ENCODE measurements around the gene RHOU. TPM values are rescaled to one million over a fixed set of nuclear protein-coding genes. Genes with fewer than 3 reads are reported as not detected.

Gene RHOU
- total RNA-seq, 3 donors from 2014 or later = 30.7 to 45.1 (median 39.3) TPM

DNA sequence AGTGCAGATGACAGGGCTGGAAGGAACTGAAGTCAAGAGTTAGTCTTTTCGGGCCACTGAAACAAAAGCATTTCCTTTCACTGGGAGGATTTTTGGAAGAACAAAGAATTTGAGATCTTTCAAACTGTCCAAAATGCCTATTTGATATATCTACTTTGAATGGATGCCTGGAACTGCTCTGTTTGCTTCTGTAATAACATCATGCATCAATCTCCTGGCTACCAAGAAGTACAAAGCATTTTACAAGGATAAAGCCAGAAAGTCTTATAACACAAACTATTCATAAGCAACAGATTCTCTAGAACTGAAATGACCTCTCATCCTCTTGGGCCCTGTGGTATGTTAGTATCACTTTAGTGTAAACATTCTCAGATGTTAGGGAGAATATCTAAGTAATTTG, 18.2 kb upstream of the RHOU start:
- intact Hi-C loops (cut with DNase I, micrococcal nuclease) = no loop called here
- H3K4me1 ChIP-seq (ENCODE audit: low read depth) = no peaks in the 10 kb centered on the region
- no peak overlapping the region for H3K4me3 ChIP-seq
- H3K9me3 ChIP-seq = no peaks in the 10 kb centered on the region
- H3K36me3 ChIP-seq (ENCODE audit: low read depth) = no peaks in the 10 kb centered on the region
- DNase-seq (no peak), ATAC-seq (no peak)
- TF ChIP-seq, protein P1, sequence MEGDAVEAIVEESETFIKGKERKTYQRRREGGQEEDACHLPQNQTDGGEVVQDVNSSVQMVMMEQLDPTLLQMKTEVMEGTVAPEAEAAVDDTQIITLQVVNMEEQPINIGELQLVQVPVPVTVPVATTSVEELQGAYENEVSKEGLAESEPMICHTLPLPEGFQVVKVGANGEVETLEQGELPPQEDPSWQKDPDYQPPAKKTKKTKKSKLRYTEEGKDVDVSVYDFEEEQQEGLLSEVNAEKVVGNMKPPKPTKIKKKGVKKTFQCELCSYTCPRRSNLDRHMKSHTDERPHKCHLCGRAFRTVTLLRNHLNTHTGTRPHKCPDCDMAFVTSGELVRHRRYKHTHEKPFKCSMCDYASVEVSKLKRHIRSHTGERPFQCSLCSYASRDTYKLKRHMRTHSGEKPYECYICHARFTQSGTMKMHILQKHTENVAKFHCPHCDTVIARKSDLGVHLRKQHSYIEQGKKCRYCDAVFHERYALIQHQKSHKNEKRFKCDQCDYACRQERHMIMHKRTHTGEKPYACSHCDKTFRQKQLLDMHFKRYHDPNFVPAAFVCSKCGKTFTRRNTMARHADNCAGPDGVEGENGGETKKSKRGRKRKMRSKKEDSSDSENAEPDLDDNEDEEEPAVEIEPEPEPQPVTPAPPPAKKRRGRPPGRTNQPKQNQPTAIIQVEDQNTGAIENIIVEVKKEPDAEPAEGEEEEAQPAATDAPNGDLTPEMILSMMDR (IDR thresholded peaks at IDR 0.05) = no peak

DNA sequence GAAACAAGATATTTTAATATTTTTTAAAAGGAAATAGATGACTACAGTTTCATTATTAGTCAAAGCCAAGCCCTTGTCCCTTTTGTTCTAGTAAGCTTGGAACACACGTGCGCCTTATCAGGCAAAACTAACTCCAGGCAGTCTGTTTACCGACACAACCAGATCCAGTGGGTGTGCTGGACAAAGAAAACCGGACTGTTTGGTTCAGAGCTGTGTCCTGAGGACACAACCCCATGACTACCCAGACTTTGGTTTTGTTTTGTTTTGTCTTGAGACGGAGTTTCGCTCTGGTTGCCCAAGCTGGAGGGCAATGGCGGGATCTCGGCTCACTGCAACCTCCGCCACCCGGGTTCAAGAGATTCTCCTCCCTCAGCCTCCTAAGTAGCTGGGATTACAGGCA, 13.9 kb upstream of the RHOU start:
- peak in 1 of 3 donors; percentile 42 for DNase-seq
- Histone ChIP-seq H3K36me3 (ENCODE audit: low read depth) (no peaks in the 10 kb centered on the region), H3K4me1 (ENCODE audit: low read depth) (no peaks in the 10 kb centered on the region), H3K4me3 (no peak overlapping the region), H3K9me3 (no peaks in the 10 kb centered on the region)
- peak; percentile 92 for ATAC-seq
- intact Hi-C loops (cut with DNase I, micrococcal nuclease) = no loop called here
- TF ChIP-seq, protein P1 (IDR thresholded peaks at IDR 0.05) = no peak

DNA sequence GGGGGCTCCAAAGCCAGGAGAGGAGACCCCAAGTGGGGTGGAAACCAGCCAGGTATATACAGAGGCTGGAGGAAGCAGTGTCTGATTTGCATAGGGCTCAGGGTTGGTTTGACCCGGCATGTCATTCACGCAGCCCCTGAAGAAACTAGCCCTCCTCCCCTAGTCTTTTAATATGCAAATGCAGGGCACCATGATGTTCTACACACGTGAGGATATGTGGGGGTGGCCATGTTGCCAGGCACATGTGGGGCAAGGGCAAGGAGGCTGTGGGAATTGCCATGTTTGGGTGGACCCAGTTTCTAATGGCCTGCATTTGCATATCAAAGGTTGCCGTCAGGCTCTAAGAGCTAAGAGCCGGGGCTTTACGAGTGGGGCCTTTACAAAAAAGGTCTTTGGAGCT, 12.0 kb upstream of the RHOU start:
- H3K36me3 ChIP-seq (ENCODE audit: low read depth) = no peaks in the 10 kb centered on the region
- DNase-seq (no peak), ATAC-seq (no peak)
- no peaks in the 10 kb centered on the region for H3K4me1 ChIP-seq (ENCODE audit: low read depth)
- H3K4me3 ChIP-seq = no peak overlapping the region
- H3K9me3 ChIP-seq = no peaks in the 10 kb centered on the region
- TF ChIP-seq, protein P1 (IDR thresholded peaks at IDR 0.05) = no peak
- intact Hi-C loops (cut with DNase I, micrococcal nuclease) = no loop called here

DNA sequence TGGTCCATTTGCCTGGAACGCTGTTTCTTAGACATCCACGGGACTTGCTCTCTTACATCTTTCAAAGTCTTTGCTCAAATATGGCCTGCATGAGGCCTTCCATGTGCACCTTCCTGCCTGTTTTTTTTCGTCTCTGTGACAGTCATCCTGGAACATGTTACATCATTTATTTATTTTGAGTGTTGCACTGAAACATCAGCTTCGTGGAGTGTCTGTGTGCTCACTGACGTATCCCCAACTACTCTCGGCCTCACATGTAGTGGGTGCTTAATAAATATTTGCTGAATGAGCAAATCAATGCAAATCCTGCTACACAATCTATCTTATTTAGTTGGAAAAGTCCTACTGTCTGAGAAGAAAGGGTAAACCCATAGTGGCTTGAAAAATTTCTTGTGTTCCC, 11.4 kb upstream of the RHOU start:
- H3K4me3 ChIP-seq = no peak overlapping the region
- H3K36me3 ChIP-seq (ENCODE audit: low read depth) = no peaks in the 10 kb centered on the region
- no peak for DNase-seq
- no peaks in the 10 kb centered on the region for H3K4me1 ChIP-seq (ENCODE audit: low read depth)
- intact Hi-C loops (cut with DNase I, micrococcal nuclease) = no loop called here
- TF ChIP-seq, protein P1 (IDR thresholded peaks at IDR 0.05) = no peak
- ATAC-seq = no peak
- no peaks in the 10 kb centered on the region for H3K9me3 ChIP-seq

DNA sequence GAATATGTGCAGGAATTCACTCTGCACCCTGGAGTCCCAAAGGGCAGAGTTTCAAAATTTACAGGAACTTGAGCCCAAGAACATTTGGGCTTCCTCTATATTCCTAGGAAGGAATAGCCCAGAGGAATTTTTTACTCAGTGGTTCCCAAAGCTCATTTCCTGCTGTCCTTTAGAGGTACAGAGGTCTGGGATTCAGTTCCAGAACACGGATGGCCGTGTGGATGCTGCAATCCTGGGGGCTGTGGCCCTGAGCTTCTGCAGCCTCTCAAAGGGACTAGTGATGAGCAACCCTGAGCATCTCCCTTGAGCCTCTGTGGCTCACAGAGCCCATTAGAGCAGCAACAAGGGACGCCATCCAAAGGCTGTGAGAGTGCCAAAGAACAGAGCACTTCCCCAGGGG, 10.1 kb upstream of the RHOU start:
- Histone ChIP-seq H3K36me3 (ENCODE audit: low read depth) (no peaks in the 10 kb centered on the region), H3K9me3 (no peaks in the 10 kb centered on the region), H3K4me1 (ENCODE audit: low read depth) (no peaks in the 10 kb centered on the region), H3K4me3 (no peak overlapping the region)
- intact Hi-C loops (cut with DNase I, micrococcal nuclease) = no loop called here
- DNase-seq = no peak
- TF ChIP-seq, protein P1 (IDR thresholded peaks at IDR 0.05) = no peak
- no peak for ATAC-seq

DNA sequence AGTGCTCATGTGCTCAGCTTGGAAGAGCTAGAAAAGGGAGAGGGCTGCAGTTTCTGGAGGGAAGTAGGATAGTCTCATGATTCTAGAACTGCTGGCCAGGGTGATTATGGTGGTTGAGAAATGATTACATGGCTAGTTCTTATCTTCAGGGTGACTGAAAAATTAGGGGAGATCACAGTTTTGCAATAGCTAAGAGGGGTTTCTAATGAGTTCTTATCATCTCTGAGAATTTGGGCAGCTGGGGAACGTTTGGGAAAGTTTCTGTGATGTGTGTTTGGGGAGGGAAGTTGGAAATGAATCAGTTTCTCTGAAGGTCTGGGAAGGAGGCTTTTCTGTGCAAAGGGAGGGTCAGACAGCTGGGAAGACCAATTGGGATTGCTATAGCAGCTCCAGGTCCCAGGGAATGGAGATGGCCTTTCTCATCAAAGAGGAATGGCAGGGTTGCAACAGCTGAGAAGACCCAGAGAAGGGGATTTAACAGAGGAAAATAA, 7.6 kb upstream of the RHOU start:
- intact Hi-C loops (cut with DNase I, micrococcal nuclease) = no loop called here
- DNase-seq (no peak), ATAC-seq (no peak)
- H3K36me3 ChIP-seq (ENCODE audit: low read depth) = no peaks in the 10 kb centered on the region
- TF ChIP-seq, protein P1 (IDR thresholded peaks at IDR 0.05) = no peak
- H3K9me3 ChIP-seq = no peaks in the 10 kb centered on the region
- no peaks in the 10 kb centered on the region for H3K4me1 ChIP-seq (ENCODE audit: low read depth)
- H3K4me3 ChIP-seq = no peak overlapping the region
